ENCODE measurements around the gene MRC2.
"Not testable (repeated sequence)": the region's sequence is repeated elsewhere in the genome, so short reads cannot be mapped to it uniquely, and the experiment has no call there.

Gene MRC2

GRCh38 chr17:62698459-62698858 is 71.0 kb downstream of the MRC2 start:
- H3K4me3 ChIP-seq (ENCODE audit: control insufficient read depth in 1 of 7, extremely low read depth in 1 of 7, insufficient read depth in 4 of 7, low read depth in 2 of 7, low read length in 6 of 7); H3K27me3 ChIP-seq (replicated peaks in 2 of 5; ENCODE audit: control insufficient read depth in 4 of 5, insufficient read depth in 5 of 5, low read length in 4 of 5); H3K27ac ChIP-seq (ENCODE audit: insufficient read depth in 1 of 2, low read depth in 1 of 2, low read length in 2 of 2, poor library complexity in 1 of 2, severe bottlenecking in 2 of 2); H3K9me3 ChIP-seq (ENCODE audit: control extremely low read depth in 1 of 5, control insufficient read depth in 4 of 5, insufficient read depth in 2 of 5, low read depth in 1 of 5, low read length in 4 of 5); H3K36me3 ChIP-seq (ENCODE audit: control insufficient read depth in 4 of 4, insufficient read depth in 4 of 4, low read length in 3 of 4); DNase-seq; H3K4me1 ChIP-seq (ENCODE audit: control extremely low read depth in 1 of 4, control insufficient read depth in 4 of 4, insufficient read depth in 4 of 4, low read length in 3 of 4); POLR2A ChIA-PET: not testable (repeated sequence)
- CTCF ChIA-PET = interaction anchor here (0.6 to 0.8 kb wide), 2 partner anchors 270 to 275 kb away, joined by 3 to 4 read pairs; no protein-coding TSS in a partner anchor
- WGBS (ENCODE audit: insufficient coverage) = 91% methylated on average over 7 of the region's 11 CpGs

DNA sequence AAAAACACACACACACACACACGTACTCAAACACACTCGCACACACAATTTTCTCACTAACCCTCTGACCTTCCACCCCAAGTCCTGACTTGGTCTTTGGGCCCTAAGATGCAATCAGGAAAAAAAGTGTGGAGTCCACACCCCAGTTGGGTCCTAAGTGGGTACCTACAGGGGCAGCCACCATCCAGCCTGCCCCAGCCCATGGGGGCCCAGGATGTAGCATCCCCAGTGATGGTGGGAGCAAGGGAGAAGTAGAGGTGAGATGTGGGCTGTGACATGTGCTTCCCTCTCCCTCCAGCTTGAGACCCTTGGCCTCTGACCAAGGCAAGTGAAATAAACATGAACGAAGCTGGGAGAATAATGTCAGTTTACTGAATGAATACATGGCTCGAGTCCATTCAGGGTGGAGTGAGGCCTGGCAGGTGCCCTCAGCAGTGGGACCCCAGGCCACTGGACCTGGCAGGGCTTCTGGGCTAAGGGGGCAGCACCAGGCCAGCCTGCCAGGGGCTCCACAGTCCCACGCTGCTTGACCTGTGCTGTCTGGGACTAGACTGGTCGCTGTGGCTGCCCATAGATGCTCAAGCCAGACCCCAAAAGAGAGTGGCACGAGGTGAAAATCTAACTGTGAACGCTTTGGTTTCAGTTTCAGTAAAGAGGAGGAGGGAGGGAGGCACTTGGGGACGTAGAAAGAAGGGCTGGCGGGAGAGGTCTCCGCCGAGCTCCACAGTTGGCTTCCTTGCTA is 73.7 kb downstream of the MRC2 start:
- Histone ChIP-seq H3K4me3 (ENCODE audit: control insufficient read depth in 1 of 7, extremely low read depth in 1 of 7, insufficient read depth in 4 of 7, low read depth in 2 of 7, low read length in 6 of 7) (no peak overlapping the region), H3K4me1 (ENCODE audit: control extremely low read depth in 1 of 4, control insufficient read depth in 4 of 4, insufficient read depth in 4 of 4, low read length in 3 of 4) (peaks cover 0 to 14% (median 6%) of the 10 kb centered on the region in 4 experiments), H3K36me3 (ENCODE audit: control insufficient read depth in 4 of 4, insufficient read depth in 4 of 4, low read length in 3 of 4) (no peaks in the 10 kb centered on the region), H3K27me3 (replicated peaks in 2 of 5; ENCODE audit: control insufficient read depth in 4 of 5, insufficient read depth in 5 of 5, low read length in 4 of 5) (peaks cover 0 to 4% (median 0%) of the 10 kb centered on the region in 5 experiments), H3K27ac (ENCODE audit: insufficient read depth in 1 of 2, low read depth in 1 of 2, low read length in 2 of 2, poor library complexity in 1 of 2, severe bottlenecking in 2 of 2) (no peak overlapping the region), H3K9me3 (ENCODE audit: control extremely low read depth in 1 of 5, control insufficient read depth in 4 of 5, insufficient read depth in 2 of 5, low read depth in 1 of 5, low read length in 4 of 5) (no peaks in the 10 kb centered on the region)
- 83% methylated on average over 12 of the region's 12 CpGs for WGBS (ENCODE audit: insufficient coverage)
- peak in 1 of 3 donors; percentile 19 for DNase-seq
- ChIA-PET CTCF (interaction anchor here (1.2 to 2.8 kb wide), 2 partner anchors 268 to 270 kb away, joined by 4 to 9 read pairs; no protein-coding TSS in a partner anchor), POLR2A (no interaction called here)

DNA sequence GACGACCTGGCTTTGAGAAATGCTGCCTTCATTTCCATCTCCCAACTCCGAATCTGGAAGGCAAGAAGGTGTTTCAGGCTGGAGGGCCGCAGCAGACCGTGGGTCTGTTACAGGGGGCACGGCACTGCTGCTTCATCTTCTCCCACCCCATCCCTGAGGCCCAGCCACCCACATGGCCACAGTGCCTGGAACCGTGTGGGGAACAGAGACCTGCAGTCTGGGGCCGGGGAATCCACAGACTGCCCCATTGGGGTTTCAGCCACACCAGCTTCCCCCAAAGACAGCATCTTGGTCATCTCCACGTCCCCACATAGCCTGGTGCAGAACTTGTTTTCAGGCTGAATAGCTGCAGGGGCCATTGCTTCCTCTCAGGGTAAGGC is 74.2 kb downstream of the MRC2 start:
- no peak overlapping the region for H3K27ac ChIP-seq (ENCODE audit: insufficient read depth in 1 of 2, low read depth in 1 of 2, low read length in 2 of 2, poor library complexity in 1 of 2, severe bottlenecking in 2 of 2)
- CTCF ChIA-PET = interaction anchor here (1.2 to 2.8 kb wide), 2 partner anchors 267 to 269 kb away, joined by 4 to 9 read pairs; no protein-coding TSS in a partner anchor
- 85% methylated on average over 8 of the region's 8 CpGs for WGBS (ENCODE audit: insufficient coverage)
- H3K4me1 ChIP-seq (ENCODE audit: control extremely low read depth in 1 of 4, control insufficient read depth in 4 of 4, insufficient read depth in 4 of 4, low read length in 3 of 4) = peaks cover 0 to 14% (median 6%) of the 10 kb centered on the region in 4 experiments
- H3K4me3 ChIP-seq (ENCODE audit: control insufficient read depth in 1 of 7, extremely low read depth in 1 of 7, insufficient read depth in 4 of 7, low read depth in 2 of 7, low read length in 6 of 7) = no peak overlapping the region
- H3K9me3 ChIP-seq (ENCODE audit: control extremely low read depth in 1 of 5, control insufficient read depth in 4 of 5, insufficient read depth in 2 of 5, low read depth in 1 of 5, low read length in 4 of 5) = no peaks in the 10 kb centered on the region
- no peak for DNase-seq
- H3K27me3 ChIP-seq (replicated peaks in 2 of 5; ENCODE audit: control insufficient read depth in 4 of 5, insufficient read depth in 5 of 5, low read length in 4 of 5) = peaks cover 0 to 4% (median 0%) of the 10 kb centered on the region in 5 experiments
- H3K36me3 ChIP-seq (ENCODE audit: control insufficient read depth in 4 of 4, insufficient read depth in 4 of 4, low read length in 3 of 4) = no peaks in the 10 kb centered on the region
- POLR2A ChIA-PET = no interaction called here

DNA sequence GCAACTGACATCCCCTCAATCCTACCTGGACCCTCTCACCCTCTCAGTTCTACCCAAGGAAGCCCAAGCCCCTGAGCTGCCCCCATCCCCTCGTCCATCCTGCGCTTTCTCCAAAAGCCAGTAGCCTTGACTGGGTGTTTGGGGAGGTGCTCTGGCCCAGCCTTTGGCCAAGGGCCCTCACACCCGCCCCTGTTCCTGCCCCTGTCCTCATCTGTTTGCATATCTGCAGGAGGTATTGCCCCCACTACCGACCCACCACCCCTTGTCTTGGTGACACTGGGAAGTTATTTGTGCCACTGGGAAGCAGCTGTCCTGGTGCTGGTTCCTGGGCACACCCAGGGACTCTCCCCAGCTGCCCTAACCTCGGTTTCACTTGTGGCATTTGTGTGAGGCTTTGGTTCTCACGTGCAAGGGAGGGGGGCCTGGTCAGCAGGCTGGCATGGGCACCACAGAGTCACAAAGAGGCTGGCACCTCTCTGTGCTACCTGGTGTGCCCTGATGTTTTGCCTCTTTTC is 75.3 kb downstream of the MRC2 start:
- peaks cover 0 to 14% (median 6%) of the 10 kb centered on the region in 4 experiments for H3K4me1 ChIP-seq (ENCODE audit: control extremely low read depth in 1 of 4, control insufficient read depth in 4 of 4, insufficient read depth in 4 of 4, low read length in 3 of 4)
- WGBS (ENCODE audit: insufficient coverage) = 47% methylated on average over 3 of the region's 6 CpGs
- no peaks in the 10 kb centered on the region for H3K9me3 ChIP-seq (ENCODE audit: control extremely low read depth in 1 of 5, control insufficient read depth in 4 of 5, insufficient read depth in 2 of 5, low read depth in 1 of 5, low read length in 4 of 5)
- CTCF ChIA-PET = interaction anchor here (0.8 to 2.8 kb wide), 5 partner anchors 12 to 268 kb away, joined by 3 to 9 read pairs (median 4); partner anchors contain the start of gene TANC2
- peaks cover 0 to 4% (median 0%) of the 10 kb centered on the region in 5 experiments for H3K27me3 ChIP-seq (replicated peaks in 2 of 5; ENCODE audit: control insufficient read depth in 4 of 5, insufficient read depth in 5 of 5, low read length in 4 of 5)
- H3K4me3 ChIP-seq (ENCODE audit: control insufficient read depth in 1 of 7, extremely low read depth in 1 of 7, insufficient read depth in 4 of 7, low read depth in 2 of 7, low read length in 6 of 7) = no peak overlapping the region
- H3K27ac ChIP-seq (ENCODE audit: insufficient read depth in 1 of 2, low read depth in 1 of 2, low read length in 2 of 2, poor library complexity in 1 of 2, severe bottlenecking in 2 of 2) = no peak overlapping the region
- no peaks in the 10 kb centered on the region for H3K36me3 ChIP-seq (ENCODE audit: control insufficient read depth in 4 of 4, insufficient read depth in 4 of 4, low read length in 3 of 4)
- POLR2A ChIA-PET = no interaction called here
- no peak for DNase-seq

DNA sequence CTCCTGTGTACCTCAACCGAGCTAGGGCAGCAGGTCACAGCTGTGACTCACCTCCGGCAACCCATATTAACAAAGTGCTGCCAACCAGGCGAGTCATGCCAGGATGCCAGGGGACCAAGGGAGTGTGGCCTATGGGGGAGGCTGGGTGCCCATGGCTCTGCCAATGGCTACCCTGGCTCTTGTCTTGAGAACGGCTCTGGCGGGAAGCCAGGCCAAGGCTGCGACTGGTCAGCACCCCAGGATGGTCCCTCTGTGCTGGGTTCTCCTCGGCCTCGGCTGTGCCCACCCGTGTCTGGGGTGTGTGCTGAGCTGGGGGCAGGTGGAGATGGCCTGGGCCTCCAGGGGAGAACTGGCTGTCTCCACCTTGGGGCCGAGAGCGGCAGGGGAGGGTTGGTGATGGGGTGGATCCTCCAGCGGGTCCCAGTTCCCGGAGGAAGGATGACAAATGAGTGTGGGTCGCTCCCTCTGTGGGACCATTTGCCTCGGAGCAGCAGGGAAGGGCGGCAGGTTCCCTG is 75.8 kb downstream of the MRC2 start:
- Histone ChIP-seq H3K27me3 (replicated peaks in 2 of 5; ENCODE audit: control insufficient read depth in 4 of 5, insufficient read depth in 5 of 5, low read length in 4 of 5) (peaks cover 0 to 4% (median 0%) of the 10 kb centered on the region in 5 experiments), H3K36me3 (ENCODE audit: control insufficient read depth in 4 of 4, insufficient read depth in 4 of 4, low read length in 3 of 4) (no peaks in the 10 kb centered on the region), H3K9me3 (ENCODE audit: control extremely low read depth in 1 of 5, control insufficient read depth in 4 of 5, insufficient read depth in 2 of 5, low read depth in 1 of 5, low read length in 4 of 5) (peaks cover 0 to under 1% (median under 1%) of the 10 kb centered on the region in 5 experiments), H3K27ac (ENCODE audit: insufficient read depth in 1 of 2, low read depth in 1 of 2, low read length in 2 of 2, poor library complexity in 1 of 2, severe bottlenecking in 2 of 2) (no peak overlapping the region), H3K4me3 (ENCODE audit: control insufficient read depth in 1 of 7, extremely low read depth in 1 of 7, insufficient read depth in 4 of 7, low read depth in 2 of 7, low read length in 6 of 7) (peak overlapping the region in 5 of 7 experiments; percentile 50 to 80 (median 69)), H3K4me1 (ENCODE audit: control extremely low read depth in 1 of 4, control insufficient read depth in 4 of 4, insufficient read depth in 4 of 4, low read length in 3 of 4) (peaks cover 0 to 14% (median 6%) of the 10 kb centered on the region in 4 experiments)
- 56% methylated on average over 9 of the region's 16 CpGs for whole genome bisulfite sequencing (ENCODE audit: insufficient coverage)
- CTCF ChIA-PET = interaction anchor here (0.9 to 2.8 kb wide), 4 partner anchors 13 to 268 kb away, joined by 3 to 9 read pairs (median 4); partner anchors contain the start of gene TANC2
- DNase-seq = peak in 2 of 3 donors; percentile 46 to 59
- POLR2A ChIA-PET = no interaction called here

GRCh38 chr17:62703776-62704380 is 76.4 kb downstream of the MRC2 start:
- H3K36me3 ChIP-seq (ENCODE audit: control insufficient read depth in 4 of 4, insufficient read depth in 4 of 4, low read length in 3 of 4) = no peaks in the 10 kb centered on the region
- peak; percentile 48 to 62 (median 62) for DNase-seq
- H3K4me1 ChIP-seq (ENCODE audit: control extremely low read depth in 1 of 4, control insufficient read depth in 4 of 4, insufficient read depth in 4 of 4, low read length in 3 of 4) = peaks cover 0 to 14% (median 6%) of the 10 kb centered on the region in 4 experiments
- ChIA-PET CTCF (no interaction called here), POLR2A (no interaction called here)
- H3K4me3 ChIP-seq (ENCODE audit: control insufficient read depth in 1 of 7, extremely low read depth in 1 of 7, insufficient read depth in 4 of 7, low read depth in 2 of 7, low read length in 6 of 7) = peak overlapping the region; percentile 34 to 80 (median 63)
- H3K27me3 ChIP-seq (replicated peaks in 2 of 5; ENCODE audit: control insufficient read depth in 4 of 5, insufficient read depth in 5 of 5, low read length in 4 of 5) = peaks cover 0 to 4% (median 0%) of the 10 kb centered on the region in 5 experiments
- under 1% methylated on average over 47 of the region's 80 CpGs for WGBS (ENCODE audit: insufficient coverage)
- H3K9me3 ChIP-seq (ENCODE audit: control extremely low read depth in 1 of 5, control insufficient read depth in 4 of 5, insufficient read depth in 2 of 5, low read depth in 1 of 5, low read length in 4 of 5) = peaks cover 0 to 6% (median 4%) of the 10 kb centered on the region in 5 experiments
- H3K27ac ChIP-seq (ENCODE audit: insufficient read depth in 1 of 2, low read depth in 1 of 2, low read length in 2 of 2, poor library complexity in 1 of 2, severe bottlenecking in 2 of 2) = no peak overlapping the region

All from common myeloid progenitor, CD34-positive (primary cell).